MM.1S (cell line): ENCODE results near the gene RAD21L1.

Source experiments
- EZH2 ChIP-seq: fragments of 300-600 bp; sonication (generic); optimal IDR thresholded peaks from 2 replicates; pipeline ENCODE3; 2017; ENCODE audit warnings: low read depth, mild to moderate bottlenecking, antibody characterized with exemption, low read length, mixed read lengths
- TF ChIP-seq, protein P1 (sequence below): fragments of 300-600 bp; sonication (generic); IDR thresholded peaks from 2 replicates; pipeline ENCODE4 v1.5.1; 2016; ENCODE audit warnings: antibody characterized with exemption, low read length, mixed read lengths

DNA sequence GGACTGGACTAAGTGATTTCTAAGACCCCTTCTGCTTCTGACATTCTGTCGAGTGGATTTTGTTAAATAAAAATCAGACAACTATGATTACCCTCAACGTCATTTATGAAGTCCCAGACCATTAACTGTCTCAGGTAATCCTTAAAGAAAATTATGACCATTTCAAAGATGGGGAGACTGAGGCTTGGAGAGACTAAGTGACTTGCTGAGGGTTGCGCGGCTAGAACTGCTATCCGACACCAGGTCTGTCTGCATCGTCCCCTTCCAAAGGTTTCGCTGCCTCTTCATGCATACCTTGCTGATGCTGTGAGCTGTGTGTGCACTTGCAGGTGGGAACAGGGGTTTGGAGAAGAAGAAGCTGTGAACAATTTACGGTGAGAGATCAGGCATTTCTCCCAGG, 43.4 kb downstream of the RAD21L1 start:
- TF ChIP-seq, protein P1, sequence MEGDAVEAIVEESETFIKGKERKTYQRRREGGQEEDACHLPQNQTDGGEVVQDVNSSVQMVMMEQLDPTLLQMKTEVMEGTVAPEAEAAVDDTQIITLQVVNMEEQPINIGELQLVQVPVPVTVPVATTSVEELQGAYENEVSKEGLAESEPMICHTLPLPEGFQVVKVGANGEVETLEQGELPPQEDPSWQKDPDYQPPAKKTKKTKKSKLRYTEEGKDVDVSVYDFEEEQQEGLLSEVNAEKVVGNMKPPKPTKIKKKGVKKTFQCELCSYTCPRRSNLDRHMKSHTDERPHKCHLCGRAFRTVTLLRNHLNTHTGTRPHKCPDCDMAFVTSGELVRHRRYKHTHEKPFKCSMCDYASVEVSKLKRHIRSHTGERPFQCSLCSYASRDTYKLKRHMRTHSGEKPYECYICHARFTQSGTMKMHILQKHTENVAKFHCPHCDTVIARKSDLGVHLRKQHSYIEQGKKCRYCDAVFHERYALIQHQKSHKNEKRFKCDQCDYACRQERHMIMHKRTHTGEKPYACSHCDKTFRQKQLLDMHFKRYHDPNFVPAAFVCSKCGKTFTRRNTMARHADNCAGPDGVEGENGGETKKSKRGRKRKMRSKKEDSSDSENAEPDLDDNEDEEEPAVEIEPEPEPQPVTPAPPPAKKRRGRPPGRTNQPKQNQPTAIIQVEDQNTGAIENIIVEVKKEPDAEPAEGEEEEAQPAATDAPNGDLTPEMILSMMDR: no peak
- TF ChIP-seq EZH2: no peak
